GM23338 (cell line): Measurements from ENCODE around the gene UNC13C.

Source experiments
- CREB1 ChIP-seq: fragments of 250-450 bp; sonication (Bioruptor Pico); IDR thresholded peaks from 2 replicates; pipeline ENCODE4 v1.5.0; 2020; ENCODE audit warnings: low read depth, mild to moderate bottlenecking, moderate library complexity
- EZH2 ChIP-seq: fragments of 200-600 bp; sonication (generic); IDR thresholded peaks from one replicate; pipeline ENCODE4 v1.8.0; 2017; ENCODE audit warnings: antibody characterized with exemption, mild to moderate bottlenecking, low read depth; ENCODE audit not compliant: unreplicated experiment
- EZH2phosphoT487 ChIP-seq: fragments of 200-600 bp; sonication (generic); IDR thresholded peaks from one replicate; pipeline ENCODE4 v1.8.1; 2018; ENCODE audit warnings: antibody characterized with exemption; ENCODE audit not compliant: unreplicated experiment
- POLR2AphosphoS5 ChIP-seq: IDR thresholded peaks from 2 replicates; pipeline ENCODE4 v1.6.1; 2016; ENCODE audit warnings: antibody characterized with exemption, low read depth
- STAT1 ChIP-seq: IDR thresholded peaks from one replicate; pipeline ENCODE4 v1.6.1; 2016; ENCODE audit warnings: antibody characterized with exemption; ENCODE audit not compliant: unreplicated experiment
- ZNF114 ChIP-seq: fragments of 250-450 bp; sonication (Bioruptor Pico); IDR thresholded peaks from 2 replicates; pipeline ENCODE4 v1.5.0; 2020; ENCODE audit warnings: mild to moderate bottlenecking, moderate library complexity
- TF ChIP-seq, protein P1 (sequence below), 2 experiments: fragments of 200-600 bp in 1 of 2; sonication (generic) in 1 of 2; conservative IDR thresholded peaks; 2 replicates each; pipeline versions ENCODE4 v1.5.1 to v1.6.1; 2016 to 2017; ENCODE audit warnings: antibody characterized with exemption in 2 of 2, low read depth in 2 of 2, mild to moderate bottlenecking in 2 of 2, moderate library complexity in 1 of 2
- TF ChIP-seq, protein P2 (sequence below): IDR thresholded peaks from 2 replicates; pipeline ENCODE4 v1.6.1; 2016; ENCODE audit warnings: antibody characterized with exemption
- TF ChIP-seq, protein P3 (sequence below): IDR thresholded peaks from one replicate; pipeline ENCODE4 v1.6.1; 2018; ENCODE audit warnings: antibody characterized with exemption; ENCODE audit not compliant: unreplicated experiment

DNA sequence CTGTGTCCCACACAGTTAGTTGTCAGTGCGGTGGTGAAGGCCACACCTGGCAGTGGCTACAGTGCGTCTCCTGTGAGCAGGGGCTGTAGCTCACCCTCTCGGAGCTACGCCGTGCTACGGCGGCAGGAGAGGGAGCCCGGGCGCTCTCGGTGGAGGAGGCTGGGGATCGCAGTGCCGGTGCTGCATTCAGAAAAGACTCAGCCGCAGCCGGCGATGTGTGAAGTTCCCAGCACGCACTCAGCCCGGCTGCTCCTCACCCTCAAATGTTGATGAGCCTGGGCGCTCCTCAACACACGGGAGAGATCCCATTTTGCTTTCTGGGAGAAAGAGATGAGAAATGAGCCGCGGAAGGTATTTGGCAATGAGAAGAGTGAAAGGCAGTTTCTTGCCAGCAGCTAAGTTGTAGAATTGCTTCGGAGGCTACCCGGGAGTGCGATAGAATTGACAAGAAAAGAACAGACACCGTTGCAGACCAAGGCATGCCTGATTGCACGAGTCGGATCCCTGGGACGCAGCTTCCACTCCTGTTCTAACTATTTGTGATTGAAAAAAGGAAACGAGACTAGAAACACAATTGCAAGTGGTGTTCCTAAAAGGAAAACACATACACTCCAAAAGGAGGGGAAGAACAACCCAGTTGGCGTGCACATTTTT, at the start of gene UNC13C:
- TF ChIP-seq POLR2AphosphoS5 (no peak), EZH2 (no peak), CREB1 (CRISPR knock-in tag) (no peak), STAT1 (no peak), ZNF114 (CRISPR knock-in tag) (no peak), EZH2phosphoT487 (no peak)
- TF ChIP-seq, protein P1, sequence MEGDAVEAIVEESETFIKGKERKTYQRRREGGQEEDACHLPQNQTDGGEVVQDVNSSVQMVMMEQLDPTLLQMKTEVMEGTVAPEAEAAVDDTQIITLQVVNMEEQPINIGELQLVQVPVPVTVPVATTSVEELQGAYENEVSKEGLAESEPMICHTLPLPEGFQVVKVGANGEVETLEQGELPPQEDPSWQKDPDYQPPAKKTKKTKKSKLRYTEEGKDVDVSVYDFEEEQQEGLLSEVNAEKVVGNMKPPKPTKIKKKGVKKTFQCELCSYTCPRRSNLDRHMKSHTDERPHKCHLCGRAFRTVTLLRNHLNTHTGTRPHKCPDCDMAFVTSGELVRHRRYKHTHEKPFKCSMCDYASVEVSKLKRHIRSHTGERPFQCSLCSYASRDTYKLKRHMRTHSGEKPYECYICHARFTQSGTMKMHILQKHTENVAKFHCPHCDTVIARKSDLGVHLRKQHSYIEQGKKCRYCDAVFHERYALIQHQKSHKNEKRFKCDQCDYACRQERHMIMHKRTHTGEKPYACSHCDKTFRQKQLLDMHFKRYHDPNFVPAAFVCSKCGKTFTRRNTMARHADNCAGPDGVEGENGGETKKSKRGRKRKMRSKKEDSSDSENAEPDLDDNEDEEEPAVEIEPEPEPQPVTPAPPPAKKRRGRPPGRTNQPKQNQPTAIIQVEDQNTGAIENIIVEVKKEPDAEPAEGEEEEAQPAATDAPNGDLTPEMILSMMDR (conservative IDR thresholded peaks at IDR 0.05; ENCODE audit: low read depth in 2 of 2), result no peak
- TF ChIP-seq, protein P2, sequence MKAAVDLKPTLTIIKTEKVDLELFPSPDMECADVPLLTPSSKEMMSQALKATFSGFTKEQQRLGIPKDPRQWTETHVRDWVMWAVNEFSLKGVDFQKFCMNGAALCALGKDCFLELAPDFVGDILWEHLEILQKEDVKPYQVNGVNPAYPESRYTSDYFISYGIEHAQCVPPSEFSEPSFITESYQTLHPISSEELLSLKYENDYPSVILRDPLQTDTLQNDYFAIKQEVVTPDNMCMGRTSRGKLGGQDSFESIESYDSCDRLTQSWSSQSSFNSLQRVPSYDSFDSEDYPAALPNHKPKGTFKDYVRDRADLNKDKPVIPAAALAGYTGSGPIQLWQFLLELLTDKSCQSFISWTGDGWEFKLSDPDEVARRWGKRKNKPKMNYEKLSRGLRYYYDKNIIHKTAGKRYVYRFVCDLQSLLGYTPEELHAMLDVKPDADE, result no peak
- TF ChIP-seq, protein P3, sequence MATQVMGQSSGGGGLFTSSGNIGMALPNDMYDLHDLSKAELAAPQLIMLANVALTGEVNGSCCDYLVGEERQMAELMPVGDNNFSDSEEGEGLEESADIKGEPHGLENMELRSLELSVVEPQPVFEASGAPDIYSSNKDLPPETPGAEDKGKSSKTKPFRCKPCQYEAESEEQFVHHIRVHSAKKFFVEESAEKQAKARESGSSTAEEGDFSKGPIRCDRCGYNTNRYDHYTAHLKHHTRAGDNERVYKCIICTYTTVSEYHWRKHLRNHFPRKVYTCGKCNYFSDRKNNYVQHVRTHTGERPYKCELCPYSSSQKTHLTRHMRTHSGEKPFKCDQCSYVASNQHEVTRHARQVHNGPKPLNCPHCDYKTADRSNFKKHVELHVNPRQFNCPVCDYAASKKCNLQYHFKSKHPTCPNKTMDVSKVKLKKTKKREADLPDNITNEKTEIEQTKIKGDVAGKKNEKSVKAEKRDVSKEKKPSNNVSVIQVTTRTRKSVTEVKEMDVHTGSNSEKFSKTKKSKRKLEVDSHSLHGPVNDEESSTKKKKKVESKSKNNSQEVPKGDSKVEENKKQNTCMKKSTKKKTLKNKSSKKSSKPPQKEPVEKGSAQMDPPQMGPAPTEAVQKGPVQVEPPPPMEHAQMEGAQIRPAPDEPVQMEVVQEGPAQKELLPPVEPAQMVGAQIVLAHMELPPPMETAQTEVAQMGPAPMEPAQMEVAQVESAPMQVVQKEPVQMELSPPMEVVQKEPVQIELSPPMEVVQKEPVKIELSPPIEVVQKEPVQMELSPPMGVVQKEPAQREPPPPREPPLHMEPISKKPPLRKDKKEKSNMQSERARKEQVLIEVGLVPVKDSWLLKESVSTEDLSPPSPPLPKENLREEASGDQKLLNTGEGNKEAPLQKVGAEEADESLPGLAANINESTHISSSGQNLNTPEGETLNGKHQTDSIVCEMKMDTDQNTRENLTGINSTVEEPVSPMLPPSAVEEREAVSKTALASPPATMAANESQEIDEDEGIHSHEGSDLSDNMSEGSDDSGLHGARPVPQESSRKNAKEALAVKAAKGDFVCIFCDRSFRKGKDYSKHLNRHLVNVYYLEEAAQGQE, result no peak
